ENCODE measurements around the gene C1QTNF12. TPM values are rescaled to one million over a fixed set of nuclear protein-coding genes. Genes with fewer than 3 reads are reported as not detected.

Gene C1QTNF12
- total and polyA plus RNA-seq, 2 experiments from 2014 or later = 1.5 TPM; not detected in 1

GRCh38 chr1:1272341-1273208, 26.1 kb upstream of the C1QTNF12 start:
- Histone ChIP-seq H3K27ac (peak overlapping the region; percentile 92), H3K36me3 (no peaks in the 10 kb centered on the region), H3K4me1 (ENCODE audit: low read depth) (peaks cover 19% of the 10 kb centered on the region), H3K9me3 (ENCODE audit: low read depth) (no peaks in the 10 kb centered on the region), H3K27me3 (no peaks in the 10 kb centered on the region), H3K4me3 (peak overlapping the region; percentile 77)
- DNase-seq (ENCODE audit: low read depth in 1 of 2, low spot score in 1 of 2) = no peak
- TF ChIP-seq CTCF (IDR thresholded peaks at IDR 0.05; ENCODE audit: low read depth, low read length) = no peak

GRCh38 chr1:1270813-1271212, 24.3 kb upstream of the C1QTNF12 start:
- TF ChIP-seq CTCF (IDR thresholded peaks at IDR 0.05; ENCODE audit: low read depth, low read length) = no peak
- peak in 1 of 2 donors; percentile 62 for DNase-seq (ENCODE audit: low read depth in 1 of 2, low spot score in 1 of 2)
- Histone ChIP-seq H3K27ac (no peak overlapping the region), H3K36me3 (peaks cover 2% of the 10 kb centered on the region), H3K27me3 (no peaks in the 10 kb centered on the region), H3K4me1 (ENCODE audit: low read depth) (peaks cover 19% of the 10 kb centered on the region), H3K9me3 (ENCODE audit: low read depth) (no peaks in the 10 kb centered on the region), H3K4me3 (no peak overlapping the region)

- H3K9me3 ChIP-seq (ENCODE audit: low read depth) = no peaks in the 10 kb centered on the region
- H3K27me3 ChIP-seq = no peaks in the 10 kb centered on the region
- H3K4me3 ChIP-seq = no peak overlapping the region
- peaks cover 19% of the 10 kb centered on the region for H3K4me1 ChIP-seq (ENCODE audit: low read depth)
- H3K36me3 ChIP-seq = peaks cover 6% of the 10 kb centered on the region
- TF ChIP-seq CTCF (IDR thresholded peaks at IDR 0.05; ENCODE audit: low read depth, low read length) = no peak
- H3K27ac ChIP-seq = no peak overlapping the region
- DNase-seq (ENCODE audit: low read depth in 1 of 2, low spot score in 1 of 2) = no peak
Measured at GRCh38 chr1:1268284-1268682, 21.8 kb upstream of the C1QTNF12 start.

- TF ChIP-seq CTCF (IDR thresholded peaks at IDR 0.05; ENCODE audit: low read depth, low read length) = no peak
- Histone ChIP-seq H3K36me3 (peaks cover 12% of the 10 kb centered on the region), H3K4me1 (ENCODE audit: low read depth) (peaks cover 17% of the 10 kb centered on the region), H3K27me3 (no peaks in the 10 kb centered on the region), H3K4me3 (no peak overlapping the region), H3K9me3 (ENCODE audit: low read depth) (no peaks in the 10 kb centered on the region), H3K27ac (no peak overlapping the region)
- no peak for DNase-seq (ENCODE audit: low read depth in 1 of 2, low spot score in 1 of 2)
Measured at GRCh38 chr1:1267488-1268283, 21.2 kb upstream of the C1QTNF12 start.

- H3K4me3 ChIP-seq = no peak overlapping the region
- peaks cover 15% of the 10 kb centered on the region for H3K36me3 ChIP-seq
- DNase-seq (ENCODE audit: low read depth in 1 of 2, low spot score in 1 of 2) = peak in 1 of 2 donors; percentile 79
- no peaks in the 10 kb centered on the region for H3K9me3 ChIP-seq (ENCODE audit: low read depth)
- H3K4me1 ChIP-seq (ENCODE audit: low read depth) = no peaks in the 10 kb centered on the region
- peak overlapping the region; percentile 35 for H3K27ac ChIP-seq
- TF ChIP-seq CTCF (IDR thresholded peaks at IDR 0.05; ENCODE audit: low read depth, low read length) = peak; percentile 51
- H3K27me3 ChIP-seq = no peaks in the 10 kb centered on the region
Measured at GRCh38 chr1:1264868-1265272, 18.3 kb upstream of the C1QTNF12 start.
